GM10266 (cell line): ENCODE measurements around the gene MCM8.

Experiments used
- DNase-seq: peaks from one replicate; pipeline ENCODE4 v3.0.0; 2012; ENCODE audit errors: extremely low spot score
- TF ChIP-seq, protein P1 (sequence below): IDR thresholded peaks from 2 replicates; pipeline ENCODE4 v1.5.1; 2012; ENCODE audit warnings: mild to moderate bottlenecking, low read depth; ENCODE audit not compliant: control insufficient read depth, insufficient read depth; ENCODE audit errors: missing control alignments

Gene MCM8

GRCh38 chr20:5945963-5946362, 4.5 kb upstream of the MCM8 start:
- no peak for DNase-seq
- TF ChIP-seq, protein P1, sequence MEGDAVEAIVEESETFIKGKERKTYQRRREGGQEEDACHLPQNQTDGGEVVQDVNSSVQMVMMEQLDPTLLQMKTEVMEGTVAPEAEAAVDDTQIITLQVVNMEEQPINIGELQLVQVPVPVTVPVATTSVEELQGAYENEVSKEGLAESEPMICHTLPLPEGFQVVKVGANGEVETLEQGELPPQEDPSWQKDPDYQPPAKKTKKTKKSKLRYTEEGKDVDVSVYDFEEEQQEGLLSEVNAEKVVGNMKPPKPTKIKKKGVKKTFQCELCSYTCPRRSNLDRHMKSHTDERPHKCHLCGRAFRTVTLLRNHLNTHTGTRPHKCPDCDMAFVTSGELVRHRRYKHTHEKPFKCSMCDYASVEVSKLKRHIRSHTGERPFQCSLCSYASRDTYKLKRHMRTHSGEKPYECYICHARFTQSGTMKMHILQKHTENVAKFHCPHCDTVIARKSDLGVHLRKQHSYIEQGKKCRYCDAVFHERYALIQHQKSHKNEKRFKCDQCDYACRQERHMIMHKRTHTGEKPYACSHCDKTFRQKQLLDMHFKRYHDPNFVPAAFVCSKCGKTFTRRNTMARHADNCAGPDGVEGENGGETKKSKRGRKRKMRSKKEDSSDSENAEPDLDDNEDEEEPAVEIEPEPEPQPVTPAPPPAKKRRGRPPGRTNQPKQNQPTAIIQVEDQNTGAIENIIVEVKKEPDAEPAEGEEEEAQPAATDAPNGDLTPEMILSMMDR, result no peak

DNA sequence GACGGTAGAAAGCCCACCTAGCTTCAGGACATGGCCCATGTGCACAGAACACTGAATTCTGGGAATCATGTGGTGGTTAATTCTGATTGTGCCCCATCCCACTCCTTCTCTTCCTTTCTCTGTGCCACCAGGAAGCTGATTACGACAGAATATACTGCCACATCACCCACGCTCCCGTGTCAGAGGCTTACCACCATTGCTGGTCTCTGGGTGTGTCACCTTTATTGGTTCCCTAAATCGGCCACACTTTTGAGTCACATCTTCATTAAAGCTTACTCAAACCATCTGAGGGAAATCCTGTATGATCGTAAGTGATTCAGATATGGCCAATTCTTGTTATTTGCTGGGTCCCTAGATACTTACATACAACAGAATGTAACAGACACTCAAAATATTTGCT, 3.2 kb upstream of the MCM8 start:
- TF ChIP-seq, protein P1, result no peak
- DNase-seq, result no peak

- TF ChIP-seq, protein P1, result no peak
- no peak for DNase-seq
Measured at GRCh38 chr20:5949943-5950270, 545 bp upstream of the MCM8 start.

DNA sequence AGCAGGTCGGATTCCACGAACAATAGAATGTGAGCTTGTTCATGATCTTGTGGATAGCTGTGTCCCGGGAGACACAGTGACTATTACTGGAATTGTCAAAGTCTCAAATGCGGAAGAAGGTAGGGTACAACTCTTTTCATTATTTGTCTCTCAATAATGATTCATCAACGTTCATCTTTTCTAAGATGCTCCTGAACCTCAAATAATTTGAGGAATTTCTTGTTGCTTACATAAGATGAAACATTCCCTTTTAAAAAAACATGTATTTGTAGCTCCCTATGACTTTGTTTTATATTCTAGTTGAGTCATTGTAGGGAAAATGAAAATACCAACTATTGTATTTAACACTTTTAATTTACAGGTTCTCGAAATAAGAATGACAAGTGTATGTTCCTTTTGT, 17.0 kb downstream of the MCM8 start:
- TF ChIP-seq, protein P1, result no peak

GRCh38 chr20:5968462-5968861, 18.0 kb downstream of the MCM8 start:
- DNase-seq, result no peak
- TF ChIP-seq, protein P1, result no peak

More for the DNA sequence above, 17.0 kb downstream of the MCM8 start:
- no peak for DNase-seq

GRCh38 chr20:5969348-5969935, 19.0 kb downstream of the MCM8 start:
- no peak for DNase-seq
- TF ChIP-seq, protein P1, result no peak

- TF ChIP-seq, protein P1, result no peak
- no peak for DNase-seq
Measured at GRCh38 chr20:5969940-5970339, 19.5 kb downstream of the MCM8 start.
